Measurements from ENCODE around the gene NUP85. TPM values are rescaled to one million over a fixed set of nuclear protein-coding genes. Genes with fewer than 3 reads are reported as not detected.

The NUP85 gene
- total and polyA plus RNA-seq, 2 experiments from 2014 or later, result 59.4 to 114 TPM

DNA sequence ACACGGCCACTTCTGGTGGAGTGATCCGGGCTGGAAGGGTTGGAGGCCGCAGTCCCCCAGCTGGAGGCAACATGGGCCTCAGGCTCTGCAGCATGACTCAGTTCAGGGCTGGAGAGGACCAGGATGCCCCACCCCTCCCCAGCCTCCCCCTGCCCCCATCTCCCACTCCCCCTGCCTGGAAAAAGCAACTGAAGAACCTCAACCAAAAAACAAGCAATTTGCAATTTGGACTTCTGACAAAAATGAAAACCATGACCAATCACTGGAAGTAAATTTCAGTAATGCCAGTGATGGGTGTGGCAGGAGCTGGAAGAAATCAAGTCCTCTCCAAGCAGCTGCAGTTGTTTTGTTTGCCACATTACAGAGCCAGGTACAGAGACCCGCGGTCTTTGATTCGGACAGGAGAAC, 72.2 kb downstream of the NUP85 start:
- peaks cover 24% of the 10 kb centered on the region for H3K36me3 Mint-ChIP-seq (ENCODE audit: low read depth)
- Histone ChIP-seq H3K4me1 (ENCODE audit: insufficient read depth) (no peaks in the 10 kb centered on the region), H4K20me1 (replicated peaks; ENCODE audit: insufficient read depth) (no peaks in the 10 kb centered on the region), H3K4me3 (no peak overlapping the region), H3K4me2 (no peak overlapping the region), H2AFZ (no peak overlapping the region), H3K36me3 (ENCODE audit: insufficient read depth) (0 out of 2 replicates have a peak, but pooled peaks cover 9% of the 10 kb centered on the region), H3K27ac (ENCODE audit: low read depth) (no peak overlapping the region), H3K27me3 (ENCODE audit: insufficient read depth) (no peaks in the 10 kb centered on the region), H3F3A (replicated peaks; ENCODE audit: low read depth) (peaks cover 6% of the 10 kb centered on the region; the same call in 1 of the 2 replicates), H3K9me2 (ENCODE audit: insufficient read depth) (no peaks in the 10 kb centered on the region), H3K79me2 (replicated peaks; ENCODE audit: insufficient read depth) (no peaks in the 10 kb centered on the region)
- H3K27ac Mint-ChIP-seq, result no peak overlapping the region
- H3K4me3 Mint-ChIP-seq, result no peak overlapping the region
- no peaks in the 10 kb centered on the region for H3K9me3 Mint-ChIP-seq
- TF ChIP-seq JUNB (IDR thresholded peaks at IDR 0.05; ENCODE audit: unreplicated experiment) (no peak), CREB1 (CRISPR knock-in tag; IDR thresholded peaks at IDR 0.05; ENCODE audit: low read depth) (no peak), ZNF114 (CRISPR knock-in tag; IDR thresholded peaks at IDR 0.05) (no peak), NANOG (IDR thresholded peaks at IDR 0.05; ENCODE audit: borderline replicate concordance) (no peak), STAT1 (IDR thresholded peaks at IDR 0.05; ENCODE audit: unreplicated experiment) (no peak), POLR2AphosphoS5 (IDR thresholded peaks at IDR 0.05; ENCODE audit: low read depth) (no peak), ZNF331 (CRISPR knock-in tag; IDR thresholded peaks at IDR 0.05; ENCODE audit: low read depth) (no peak), EZH2phosphoT487 (IDR thresholded peaks at IDR 0.05; ENCODE audit: unreplicated experiment) (no peak), EZH2 (IDR thresholded peaks at IDR 0.05; ENCODE audit: low read depth, unreplicated experiment) (no peak)
- TF ChIP-seq, protein P1, sequence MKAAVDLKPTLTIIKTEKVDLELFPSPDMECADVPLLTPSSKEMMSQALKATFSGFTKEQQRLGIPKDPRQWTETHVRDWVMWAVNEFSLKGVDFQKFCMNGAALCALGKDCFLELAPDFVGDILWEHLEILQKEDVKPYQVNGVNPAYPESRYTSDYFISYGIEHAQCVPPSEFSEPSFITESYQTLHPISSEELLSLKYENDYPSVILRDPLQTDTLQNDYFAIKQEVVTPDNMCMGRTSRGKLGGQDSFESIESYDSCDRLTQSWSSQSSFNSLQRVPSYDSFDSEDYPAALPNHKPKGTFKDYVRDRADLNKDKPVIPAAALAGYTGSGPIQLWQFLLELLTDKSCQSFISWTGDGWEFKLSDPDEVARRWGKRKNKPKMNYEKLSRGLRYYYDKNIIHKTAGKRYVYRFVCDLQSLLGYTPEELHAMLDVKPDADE (IDR thresholded peaks at IDR 0.05), result no peak
- TF ChIP-seq, protein P2, sequence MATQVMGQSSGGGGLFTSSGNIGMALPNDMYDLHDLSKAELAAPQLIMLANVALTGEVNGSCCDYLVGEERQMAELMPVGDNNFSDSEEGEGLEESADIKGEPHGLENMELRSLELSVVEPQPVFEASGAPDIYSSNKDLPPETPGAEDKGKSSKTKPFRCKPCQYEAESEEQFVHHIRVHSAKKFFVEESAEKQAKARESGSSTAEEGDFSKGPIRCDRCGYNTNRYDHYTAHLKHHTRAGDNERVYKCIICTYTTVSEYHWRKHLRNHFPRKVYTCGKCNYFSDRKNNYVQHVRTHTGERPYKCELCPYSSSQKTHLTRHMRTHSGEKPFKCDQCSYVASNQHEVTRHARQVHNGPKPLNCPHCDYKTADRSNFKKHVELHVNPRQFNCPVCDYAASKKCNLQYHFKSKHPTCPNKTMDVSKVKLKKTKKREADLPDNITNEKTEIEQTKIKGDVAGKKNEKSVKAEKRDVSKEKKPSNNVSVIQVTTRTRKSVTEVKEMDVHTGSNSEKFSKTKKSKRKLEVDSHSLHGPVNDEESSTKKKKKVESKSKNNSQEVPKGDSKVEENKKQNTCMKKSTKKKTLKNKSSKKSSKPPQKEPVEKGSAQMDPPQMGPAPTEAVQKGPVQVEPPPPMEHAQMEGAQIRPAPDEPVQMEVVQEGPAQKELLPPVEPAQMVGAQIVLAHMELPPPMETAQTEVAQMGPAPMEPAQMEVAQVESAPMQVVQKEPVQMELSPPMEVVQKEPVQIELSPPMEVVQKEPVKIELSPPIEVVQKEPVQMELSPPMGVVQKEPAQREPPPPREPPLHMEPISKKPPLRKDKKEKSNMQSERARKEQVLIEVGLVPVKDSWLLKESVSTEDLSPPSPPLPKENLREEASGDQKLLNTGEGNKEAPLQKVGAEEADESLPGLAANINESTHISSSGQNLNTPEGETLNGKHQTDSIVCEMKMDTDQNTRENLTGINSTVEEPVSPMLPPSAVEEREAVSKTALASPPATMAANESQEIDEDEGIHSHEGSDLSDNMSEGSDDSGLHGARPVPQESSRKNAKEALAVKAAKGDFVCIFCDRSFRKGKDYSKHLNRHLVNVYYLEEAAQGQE (IDR thresholded peaks at IDR 0.05; ENCODE audit: unreplicated experiment), result no peak
- TF ChIP-seq, protein P3, sequence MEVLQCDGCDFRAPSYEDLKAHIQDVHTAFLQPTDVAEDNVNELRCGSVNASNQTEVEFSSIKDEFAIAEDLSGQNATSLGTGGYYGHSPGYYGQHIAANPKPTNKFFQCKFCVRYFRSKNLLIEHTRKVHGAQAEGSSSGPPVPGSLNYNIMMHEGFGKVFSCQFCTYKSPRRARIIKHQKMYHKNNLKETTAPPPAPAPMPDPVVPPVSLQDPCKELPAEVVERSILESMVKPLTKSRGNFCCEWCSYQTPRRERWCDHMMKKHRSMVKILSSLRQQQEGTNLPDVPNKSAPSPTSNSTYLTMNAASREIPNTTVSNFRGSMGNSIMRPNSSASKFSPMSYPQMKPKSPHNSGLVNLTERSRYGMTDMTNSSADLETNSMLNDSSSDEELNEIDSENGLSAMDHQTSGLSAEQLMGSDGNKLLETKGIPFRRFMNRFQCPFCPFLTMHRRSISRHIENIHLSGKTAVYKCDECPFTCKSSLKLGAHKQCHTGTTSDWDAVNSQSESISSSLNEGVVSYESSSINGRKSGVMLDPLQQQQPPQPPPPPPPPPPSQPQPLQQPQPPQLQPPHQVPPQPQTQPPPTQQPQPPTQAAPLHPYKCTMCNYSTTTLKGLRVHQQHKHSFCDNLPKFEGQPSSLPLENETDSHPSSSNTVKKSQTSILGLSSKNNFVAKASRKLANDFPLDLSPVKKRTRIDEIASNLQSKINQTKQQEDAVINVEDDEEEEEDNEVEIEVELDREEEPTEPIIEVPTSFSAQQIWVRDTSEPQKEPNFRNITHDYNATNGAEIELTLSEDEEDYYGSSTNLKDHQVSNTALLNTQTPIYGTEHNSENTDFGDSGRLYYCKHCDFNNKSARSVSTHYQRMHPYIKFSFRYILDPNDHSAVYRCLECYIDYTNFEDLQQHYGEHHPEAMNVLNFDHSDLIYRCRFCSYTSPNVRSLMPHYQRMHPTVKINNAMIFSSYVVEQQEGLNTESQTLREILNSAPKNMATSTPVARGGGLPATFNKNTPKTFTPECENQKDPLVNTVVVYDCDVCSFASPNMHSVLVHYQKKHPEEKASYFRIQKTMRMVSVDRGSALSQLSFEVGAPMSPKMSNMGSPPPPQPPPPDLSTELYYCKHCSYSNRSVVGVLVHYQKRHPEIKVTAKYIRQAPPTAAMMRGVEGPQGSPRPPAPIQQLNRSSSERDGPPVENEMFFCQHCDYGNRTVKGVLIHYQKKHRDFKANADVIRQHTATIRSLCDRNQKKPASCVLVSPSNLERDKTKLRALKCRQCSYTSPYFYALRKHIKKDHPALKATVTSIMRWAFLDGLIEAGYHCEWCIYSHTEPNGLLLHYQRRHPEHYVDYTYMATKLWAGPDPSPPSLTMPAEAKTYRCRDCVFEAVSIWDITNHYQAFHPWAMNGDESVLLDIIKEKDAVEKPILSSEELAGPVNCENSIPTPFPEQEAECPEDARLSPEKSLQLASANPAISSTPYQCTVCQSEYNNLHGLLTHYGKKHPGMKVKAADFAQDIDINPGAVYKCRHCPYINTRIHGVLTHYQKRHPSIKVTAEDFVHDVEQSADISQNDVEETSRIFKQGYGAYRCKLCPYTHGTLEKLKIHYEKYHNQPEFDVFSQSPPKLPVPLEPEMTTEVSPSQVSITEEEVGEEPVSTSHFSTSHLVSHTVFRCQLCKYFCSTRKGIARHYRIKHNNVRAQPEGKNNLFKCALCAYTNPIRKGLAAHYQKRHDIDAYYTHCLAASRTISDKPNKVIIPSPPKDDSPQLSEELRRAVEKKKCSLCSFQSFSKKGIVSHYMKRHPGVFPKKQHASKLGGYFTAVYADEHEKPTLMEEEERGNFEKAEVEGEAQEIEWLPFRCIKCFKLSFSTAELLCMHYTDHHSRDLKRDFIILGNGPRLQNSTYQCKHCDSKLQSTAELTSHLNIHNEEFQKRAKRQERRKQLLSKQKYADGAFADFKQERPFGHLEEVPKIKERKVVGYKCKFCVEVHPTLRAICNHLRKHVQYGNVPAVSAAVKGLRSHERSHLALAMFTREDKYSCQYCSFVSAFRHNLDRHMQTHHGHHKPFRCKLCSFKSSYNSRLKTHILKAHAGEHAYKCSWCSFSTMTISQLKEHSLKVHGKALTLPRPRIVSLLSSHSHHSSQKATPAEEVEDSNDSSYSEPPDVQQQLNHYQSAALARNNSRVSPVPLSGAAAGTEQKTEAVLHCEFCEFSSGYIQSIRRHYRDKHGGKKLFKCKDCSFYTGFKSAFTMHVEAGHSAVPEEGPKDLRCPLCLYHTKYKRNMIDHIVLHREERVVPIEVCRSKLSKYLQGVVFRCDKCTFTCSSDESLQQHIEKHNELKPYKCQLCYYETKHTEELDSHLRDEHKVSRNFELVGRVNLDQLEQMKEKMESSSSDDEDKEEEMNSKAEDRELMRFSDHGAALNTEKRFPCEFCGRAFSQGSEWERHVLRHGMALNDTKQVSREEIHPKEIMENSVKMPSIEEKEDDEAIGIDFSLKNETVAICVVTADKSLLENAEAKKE (CRISPR knock-in tag; IDR thresholded peaks at IDR 0.05), result no peak
- TF ChIP-seq, protein P4, sequence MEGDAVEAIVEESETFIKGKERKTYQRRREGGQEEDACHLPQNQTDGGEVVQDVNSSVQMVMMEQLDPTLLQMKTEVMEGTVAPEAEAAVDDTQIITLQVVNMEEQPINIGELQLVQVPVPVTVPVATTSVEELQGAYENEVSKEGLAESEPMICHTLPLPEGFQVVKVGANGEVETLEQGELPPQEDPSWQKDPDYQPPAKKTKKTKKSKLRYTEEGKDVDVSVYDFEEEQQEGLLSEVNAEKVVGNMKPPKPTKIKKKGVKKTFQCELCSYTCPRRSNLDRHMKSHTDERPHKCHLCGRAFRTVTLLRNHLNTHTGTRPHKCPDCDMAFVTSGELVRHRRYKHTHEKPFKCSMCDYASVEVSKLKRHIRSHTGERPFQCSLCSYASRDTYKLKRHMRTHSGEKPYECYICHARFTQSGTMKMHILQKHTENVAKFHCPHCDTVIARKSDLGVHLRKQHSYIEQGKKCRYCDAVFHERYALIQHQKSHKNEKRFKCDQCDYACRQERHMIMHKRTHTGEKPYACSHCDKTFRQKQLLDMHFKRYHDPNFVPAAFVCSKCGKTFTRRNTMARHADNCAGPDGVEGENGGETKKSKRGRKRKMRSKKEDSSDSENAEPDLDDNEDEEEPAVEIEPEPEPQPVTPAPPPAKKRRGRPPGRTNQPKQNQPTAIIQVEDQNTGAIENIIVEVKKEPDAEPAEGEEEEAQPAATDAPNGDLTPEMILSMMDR (conservative IDR thresholded peaks at IDR 0.05; ENCODE audit: low read depth in 2 of 2), result no peak
- H3K4me1 Mint-ChIP-seq, result no peaks in the 10 kb centered on the region
- ATAC-seq (no peak), DNase-seq (ENCODE audit: low spot score) (no peak)
- peaks cover 8% of the 10 kb centered on the region for H3K27me3 Mint-ChIP-seq (ENCODE audit: insufficient read depth, low read depth, poor library complexity)

Measured in GM23338 (cell line).